NCI-H128 (cell line): Measurements from ENCODE around the gene CERT1.
"Not testable (repeated sequence)": the region's sequence is repeated elsewhere in the genome, so short reads cannot be mapped to it uniquely, and the experiment has no call there.

Experiments
- DNase-seq: peaks from one replicate; lab custom pipeline; 2025; ENCODE audit not compliant: unreplicated experiment; lab: John Stamatoyannopoulos, UW

Gene CERT1

GRCh38 chr5:75511435-75512382, at the start of gene CERT1, which contains the start of gene POLK:
CERT1 (minus strand) TSS chr5:75511629; CDS start chr5:75511207, 422 bp downstream.
POLK (plus strand) TSS chr5:75511891.
- DNase-seq, result peak; percentile 83

- DNase-seq, result not testable (repeated sequence)
Measured at GRCh38 chr5:75560655-75561054, 49.2 kb upstream of the CERT1 start.

- no peak for DNase-seq
Measured at GRCh38 chr5:75558981-75559632, 47.7 kb upstream of the CERT1 start.

GRCh38 chr5:75558221-75558620, 46.8 kb upstream of the CERT1 start:
- DNase-seq, result no peak

- no peak for DNase-seq
Measured at GRCh38 chr5:75553358-75553757, 41.9 kb upstream of the CERT1 start.

- DNase-seq, result no peak
Measured at GRCh38 chr5:75552764-75553163, 41.3 kb upstream of the CERT1 start.

GRCh38 chr5:75551471-75551870, 40.0 kb upstream of the CERT1 start:
- DNase-seq, result no peak

GRCh38 chr5:75550597-75550996, 39.2 kb upstream of the CERT1 start:
- no peak for DNase-seq

GRCh38 chr5:75547812-75548211, 36.4 kb upstream of the CERT1 start:
- no peak for DNase-seq

- DNase-seq, result no peak
Measured at GRCh38 chr5:75546830-75547229, 35.4 kb upstream of the CERT1 start.

GRCh38 chr5:75545131-75545530, 33.7 kb upstream of the CERT1 start:
- DNase-seq, result no peak

- DNase-seq, result no peak
Measured at GRCh38 chr5:75538211-75538610, 26.8 kb upstream of the CERT1 start.

- DNase-seq, result no peak
Measured at GRCh38 chr5:75536694-75537360, 25.4 kb upstream of the CERT1 start.

GRCh38 chr5:75536147-75536546, 24.7 kb upstream of the CERT1 start:
- no peak for DNase-seq

GRCh38 chr5:75534734-75535133, 23.3 kb upstream of the CERT1 start:
- DNase-seq, result no peak

GRCh38 chr5:75533716-75534115, 22.3 kb upstream of the CERT1 start:
- DNase-seq, result not testable (repeated sequence)

- no peak for DNase-seq
Measured at GRCh38 chr5:75532190-75532589, 20.8 kb upstream of the CERT1 start.

GRCh38 chr5:75529185-75529584, 17.8 kb upstream of the CERT1 start:
- DNase-seq, result no peak

- no peak for DNase-seq
Measured at GRCh38 chr5:75526070-75526469, 14.6 kb upstream of the CERT1 start.

- no peak for DNase-seq
Measured at GRCh38 chr5:75525344-75525743, 13.9 kb upstream of the CERT1 start.

GRCh38 chr5:75524591-75524990, 13.2 kb upstream of the CERT1 start:
- DNase-seq, result no peak

GRCh38 chr5:75524071-75524470, 12.6 kb upstream of the CERT1 start:
- no peak for DNase-seq
